Measurements from ENCODE around the gene ATAD3A.
"Not testable (repeated sequence)": the region's sequence is repeated elsewhere in the genome, so short reads cannot be mapped to it uniquely, and the experiment has no call there.

The ATAD3A gene

DNA sequence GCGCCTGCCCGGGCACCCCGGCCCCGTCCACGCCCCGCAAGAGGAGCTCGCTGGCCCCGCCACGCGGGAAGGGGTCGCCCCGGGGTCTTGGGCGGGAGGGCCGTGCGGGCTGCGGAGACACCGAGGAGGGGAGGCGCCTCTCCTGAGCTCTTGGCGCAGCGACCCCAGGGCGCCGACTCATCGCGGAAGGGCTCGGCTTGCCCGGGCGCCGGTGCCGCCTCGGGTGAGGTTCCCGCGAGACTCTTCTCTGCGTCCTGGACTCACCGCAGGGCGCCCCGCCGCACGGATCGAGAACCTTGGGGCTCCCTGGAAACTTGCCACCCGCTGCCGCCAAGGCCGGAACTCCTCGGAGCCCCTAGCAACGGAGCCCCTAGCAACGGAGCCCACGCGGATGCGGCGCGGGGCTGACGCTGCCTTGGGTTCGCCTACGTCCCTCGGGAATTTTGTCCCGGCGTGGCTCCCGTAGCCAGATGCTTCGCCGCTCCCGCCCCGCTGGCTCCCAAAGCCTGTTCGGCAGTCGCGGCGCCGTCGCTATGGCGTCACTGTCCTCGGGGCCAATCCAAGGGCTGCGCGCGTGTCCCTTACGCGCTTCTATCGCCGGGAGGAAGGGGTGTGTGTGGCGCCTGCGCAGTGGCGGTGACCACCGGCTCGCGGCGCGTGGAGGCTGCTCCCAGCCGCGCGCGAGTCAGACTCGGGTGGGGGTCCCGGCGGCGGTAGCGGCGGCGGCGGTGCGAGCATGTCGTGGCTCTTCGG lies at the start of gene ATAD3A:
Gene ATAD3A (plus strand): TSS at position 630 of the 753 bp plus-strand sequence. CDS start 107 bp downstream, at position 737.
- peak; percentile 91 to 93 for DNase-seq (ENCODE audit: low read depth in 1 of 2, low spot score in 1 of 2)

DNA sequence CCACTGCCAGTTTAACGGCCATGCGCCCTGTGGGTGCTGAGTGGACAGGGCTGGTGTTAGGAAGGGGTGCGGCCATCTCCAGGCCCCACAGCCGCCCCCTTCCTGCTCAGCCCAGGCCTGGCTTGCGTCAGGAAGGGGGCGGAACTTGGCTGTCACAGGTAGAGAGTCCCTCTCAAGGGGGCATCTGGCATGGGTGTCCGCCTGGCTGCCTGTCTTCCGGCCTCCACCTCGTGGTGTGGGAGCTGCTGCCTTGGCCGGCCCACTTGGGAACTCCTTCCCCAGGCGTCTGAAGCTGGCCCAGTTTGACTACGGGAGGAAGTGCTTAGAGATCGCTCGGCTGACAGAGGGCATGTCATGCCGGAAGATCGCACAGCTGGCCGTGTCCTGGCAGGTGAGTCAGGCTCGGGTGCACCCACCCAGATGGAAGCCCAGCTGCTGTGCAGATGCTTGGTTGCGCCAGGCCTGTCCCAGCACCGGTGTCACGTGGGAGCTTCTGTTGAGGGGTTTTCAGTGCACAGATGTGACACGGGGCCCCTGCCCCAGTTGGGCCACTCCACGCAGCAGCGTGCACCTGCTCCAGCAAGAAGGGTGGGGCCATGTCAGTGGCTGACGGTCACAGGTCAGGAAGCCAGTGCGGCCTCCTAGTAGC lies 49.5 kb upstream of the ATAD3A start:
- DNase-seq (ENCODE audit: low read depth in 1 of 2, low spot score in 1 of 2): no peak

DNA sequence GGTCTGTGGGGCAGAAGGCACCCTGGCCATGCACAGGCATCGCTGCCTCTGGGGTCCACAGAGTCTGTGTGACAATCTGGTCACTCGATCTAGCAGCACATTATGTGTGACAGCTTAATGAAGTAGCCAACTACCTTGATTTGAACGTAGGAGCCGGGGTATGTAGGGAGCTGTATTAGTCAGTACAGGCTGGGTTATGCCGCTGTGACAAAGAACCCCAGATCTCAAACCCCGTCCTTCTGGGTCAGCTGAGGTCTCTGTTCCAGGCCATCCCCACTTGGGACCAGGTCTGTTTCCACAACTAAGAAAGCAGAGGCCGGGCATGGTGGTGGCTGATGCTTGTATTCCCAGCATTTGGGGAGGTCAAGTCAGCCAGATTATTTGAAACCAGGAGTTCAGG lies 48.6 kb upstream of the ATAD3A start:
- DNase-seq (ENCODE audit: low read depth in 1 of 2, low spot score in 1 of 2): no peak

DNA sequence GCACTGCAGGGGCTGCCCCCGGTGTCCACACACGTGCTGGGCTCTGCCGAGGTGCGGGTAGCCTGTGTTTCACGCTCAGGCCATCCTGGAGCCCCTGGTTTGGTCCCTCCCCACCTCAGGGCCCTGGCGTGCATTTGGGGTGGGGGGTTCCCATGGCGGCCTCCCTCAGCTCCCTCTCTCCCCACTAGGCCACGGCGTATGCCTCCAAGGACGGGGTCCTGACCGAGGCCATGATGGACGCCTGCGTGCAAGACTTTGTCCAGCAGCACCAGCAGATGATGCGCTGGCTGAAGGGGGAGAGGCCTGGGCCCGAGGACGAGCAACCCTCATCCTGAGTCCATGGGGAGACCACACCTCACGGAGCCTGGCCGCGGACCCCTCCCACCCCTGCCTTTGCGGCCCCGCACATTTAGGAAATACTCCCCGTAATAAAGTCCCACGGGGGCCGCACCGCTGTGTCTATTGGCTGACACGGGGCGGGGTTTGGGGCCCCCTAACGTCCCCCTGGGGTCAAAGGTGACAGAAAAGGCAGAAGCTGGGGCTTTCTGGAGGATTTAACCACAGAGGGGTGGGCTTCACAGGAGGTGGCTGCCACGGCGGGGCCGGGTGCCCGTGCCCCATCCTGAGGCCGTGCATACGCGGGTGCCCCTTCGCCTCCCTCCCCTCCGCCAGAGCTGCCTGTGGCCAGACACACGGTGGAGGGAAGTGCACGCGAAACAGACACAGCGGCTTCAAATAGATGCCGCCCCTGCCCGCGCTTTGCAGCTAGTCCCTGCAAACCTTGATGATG lies 43.6 kb upstream of the ATAD3A start:
- not testable (repeated sequence) for DNase-seq (ENCODE audit: low read depth in 1 of 2, low spot score in 1 of 2)

DNA sequence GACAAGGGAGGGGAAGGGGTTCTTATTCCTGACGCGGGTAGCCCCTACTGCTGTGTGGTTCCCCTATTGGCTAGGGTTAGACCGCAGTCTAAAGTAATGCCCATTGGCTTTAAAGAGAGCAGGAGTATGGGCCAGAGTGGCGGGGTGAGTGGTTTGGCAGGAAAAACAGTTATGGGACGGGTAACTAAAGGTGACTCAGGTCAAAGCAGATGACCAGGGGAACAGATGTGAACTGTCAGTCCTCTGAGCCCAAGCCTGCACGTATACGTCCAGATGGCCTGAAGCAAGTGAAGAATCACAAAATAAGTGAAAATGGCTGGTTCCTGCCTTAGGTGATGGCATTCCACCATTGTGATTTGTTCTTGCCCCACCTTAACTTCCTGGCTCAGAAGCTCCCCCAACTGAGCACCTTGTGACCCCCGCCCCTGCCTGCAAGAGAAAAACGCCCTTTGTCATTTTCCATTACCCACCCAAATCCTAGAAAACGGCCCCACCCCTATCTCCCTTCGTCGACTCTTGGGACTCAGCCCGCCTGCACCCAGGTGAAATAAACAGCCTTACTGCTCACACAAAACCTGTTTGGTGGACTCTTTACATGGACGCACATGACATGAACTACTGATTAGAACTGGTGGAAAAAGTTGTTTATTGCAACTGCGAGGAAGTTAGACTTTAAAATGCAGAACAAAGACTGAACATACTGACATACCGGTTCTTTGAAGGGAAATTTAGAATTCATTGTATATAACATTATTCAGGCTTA lies 41.2 kb upstream of the ATAD3A start:
- DNase-seq (ENCODE audit: low read depth in 1 of 2, low spot score in 1 of 2): no peak

DNA sequence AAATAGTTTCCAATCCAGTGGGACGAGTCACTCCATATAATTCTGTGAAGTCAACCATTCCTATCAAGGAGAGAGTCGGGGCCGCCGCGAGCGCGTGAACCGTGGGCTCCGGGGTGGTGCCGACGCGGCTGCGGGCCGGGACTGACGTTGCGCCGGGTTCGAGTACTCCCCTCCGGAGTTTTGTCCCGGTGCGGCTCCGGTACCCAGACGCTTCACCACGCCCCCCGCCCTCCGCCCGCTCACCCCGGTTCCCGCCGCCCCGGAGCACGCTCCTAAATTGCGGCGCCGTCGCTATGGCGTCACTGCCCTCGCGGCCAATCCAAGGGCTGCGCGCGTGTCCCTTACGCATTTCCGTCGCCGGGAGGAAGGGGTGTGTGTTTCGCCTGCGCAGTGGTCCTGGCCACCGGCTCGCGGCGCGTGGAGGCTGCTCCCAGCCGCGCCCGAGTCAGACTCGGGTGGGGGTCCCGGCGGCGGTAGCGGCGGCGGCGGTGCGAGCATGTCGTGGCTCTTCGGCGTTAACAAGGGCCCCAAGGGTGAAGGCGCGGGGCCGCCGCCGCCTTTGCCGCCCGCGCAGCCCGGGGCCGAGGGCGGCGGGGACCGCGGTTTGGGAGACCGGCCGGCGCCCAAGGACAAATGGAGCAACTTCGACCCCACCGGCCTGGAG lies 40.4 kb upstream of the ATAD3A start, which contains the start of gene ATAD3B:
Gene ATAD3B (plus strand): TSS at position 377 of the 664 bp plus-strand sequence. CDS start 120 bp downstream, at position 497.
- DNase-seq (ENCODE audit: low read depth in 1 of 2, low spot score in 1 of 2): peak; percentile 76 to 86

DNA sequence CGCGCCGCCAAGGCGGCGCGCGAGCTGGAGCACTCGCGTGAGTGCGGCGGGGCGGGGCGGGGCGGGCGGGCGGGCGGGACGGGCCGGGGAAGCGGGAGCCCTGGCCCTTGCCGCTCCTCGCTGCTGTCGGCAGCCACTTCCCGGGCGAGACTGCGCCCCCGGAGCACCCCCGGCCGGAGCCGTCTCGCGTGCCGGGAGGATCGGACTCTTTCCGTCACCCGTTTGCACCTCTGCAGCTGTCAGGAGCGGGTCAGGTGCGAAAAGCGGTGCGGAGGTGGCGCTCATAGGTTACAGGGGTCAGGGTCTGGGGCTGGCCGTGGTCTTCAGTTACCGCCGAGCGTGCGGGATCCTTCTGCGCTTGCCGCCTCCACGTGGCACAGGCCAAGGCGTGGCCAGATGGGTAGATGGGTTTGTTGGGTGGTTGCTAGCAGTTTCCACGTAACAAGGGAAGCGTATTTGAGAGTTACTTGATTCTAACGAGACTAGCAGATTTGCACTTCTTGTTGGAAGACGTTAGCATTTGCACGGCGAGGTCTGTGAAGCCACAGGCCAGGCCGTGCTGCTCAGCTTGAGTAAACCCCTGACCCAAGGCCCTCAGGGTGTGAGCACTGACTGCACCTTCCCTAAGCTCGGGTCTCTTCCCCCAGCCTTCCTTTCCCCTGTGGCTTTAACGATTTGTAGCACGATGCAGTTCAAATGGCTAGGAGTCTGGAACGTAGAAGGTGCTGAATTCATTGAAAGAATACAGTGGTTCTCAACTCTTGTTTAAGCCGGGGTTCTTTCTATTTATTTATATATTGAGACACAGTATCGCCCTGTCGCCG lies 39.7 kb upstream of the ATAD3A start:
- DNase-seq (ENCODE audit: low read depth in 1 of 2, low spot score in 1 of 2): not testable (repeated sequence)

DNA sequence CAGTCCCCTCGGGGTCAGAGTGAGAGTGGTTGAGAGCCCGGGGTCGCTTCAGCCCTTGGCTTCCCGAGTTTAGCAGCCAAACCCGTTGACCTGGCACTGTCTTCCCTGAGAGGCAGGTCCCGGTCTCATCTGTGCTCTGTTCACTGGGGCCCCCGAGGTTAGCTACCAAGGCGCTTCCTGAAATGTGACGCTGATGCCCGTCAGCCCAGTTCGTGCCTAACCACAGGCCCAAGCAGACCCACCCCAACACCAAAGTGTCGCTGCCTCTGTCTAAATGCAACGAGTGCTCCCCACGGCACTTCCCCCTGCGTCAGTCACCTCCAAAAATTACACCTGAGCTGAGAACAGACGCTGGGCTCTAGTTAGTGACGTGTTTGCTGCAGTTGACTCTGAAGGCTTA lies 36.0 kb upstream of the ATAD3A start:
- not testable (repeated sequence) for DNase-seq (ENCODE audit: low read depth in 1 of 2, low spot score in 1 of 2)

DNA sequence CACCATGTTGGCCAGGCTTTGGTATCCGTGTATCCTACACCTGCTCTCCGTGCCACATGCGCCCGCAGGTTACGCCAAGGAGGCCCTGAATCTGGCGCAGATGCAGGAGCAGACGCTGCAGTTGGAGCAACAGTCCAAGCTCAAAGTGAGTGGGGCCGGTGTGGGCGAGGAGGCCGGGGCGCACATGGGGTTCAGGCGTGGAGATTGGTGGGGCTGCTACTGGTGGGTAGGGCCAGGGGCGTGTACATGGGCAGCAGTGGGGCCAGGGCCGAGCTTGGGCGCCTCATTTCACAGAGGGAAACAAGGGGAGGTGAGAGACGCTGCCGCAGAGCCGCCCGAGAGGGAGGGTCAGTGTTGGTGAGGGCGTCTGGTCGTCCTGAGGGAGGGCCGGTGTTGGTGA lies 34.8 kb upstream of the ATAD3A start:
- no peak for DNase-seq (ENCODE audit: low read depth in 1 of 2, low spot score in 1 of 2)

DNA sequence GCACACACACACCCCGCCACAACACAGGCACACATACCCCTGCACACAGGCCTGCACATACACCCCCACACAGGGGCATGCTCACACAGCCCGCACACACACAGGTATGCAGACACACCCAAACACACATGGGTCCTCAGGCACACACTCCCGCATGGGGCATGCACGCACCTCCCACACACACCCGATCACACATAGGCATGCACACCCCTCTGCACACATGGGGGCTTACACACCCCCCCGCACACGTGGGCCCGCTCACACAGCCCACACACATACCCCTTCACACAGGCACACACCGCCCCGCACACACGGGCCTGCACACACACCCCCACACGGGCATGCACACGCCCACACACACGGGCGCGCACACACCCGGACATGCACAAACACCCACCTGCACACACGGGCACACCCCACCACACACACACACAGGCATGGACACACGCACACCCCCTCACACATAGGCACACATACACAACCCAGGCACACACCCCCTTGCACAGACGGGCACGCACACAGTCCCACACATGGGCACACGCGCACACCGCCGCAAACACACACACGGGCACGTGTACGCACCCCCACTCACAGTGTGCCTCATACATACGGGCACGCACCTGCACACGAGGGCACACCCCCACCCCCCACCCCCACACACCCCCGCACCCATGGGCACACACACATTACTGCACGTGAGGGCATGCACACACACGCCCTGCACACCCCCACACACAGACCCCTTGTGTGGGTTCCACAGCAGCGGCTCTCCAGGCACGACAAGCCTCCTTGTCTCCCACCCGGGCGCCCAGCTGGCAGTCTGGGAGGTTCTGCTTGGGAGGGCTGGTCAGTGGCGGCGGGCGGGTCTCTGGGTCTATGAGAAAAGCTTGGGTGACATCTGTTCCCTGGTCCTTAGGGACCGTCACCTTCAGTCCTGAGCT lies 32.1 kb upstream of the ATAD3A start:
- no peak for DNase-seq (ENCODE audit: low read depth in 1 of 2, low spot score in 1 of 2)

DNA sequence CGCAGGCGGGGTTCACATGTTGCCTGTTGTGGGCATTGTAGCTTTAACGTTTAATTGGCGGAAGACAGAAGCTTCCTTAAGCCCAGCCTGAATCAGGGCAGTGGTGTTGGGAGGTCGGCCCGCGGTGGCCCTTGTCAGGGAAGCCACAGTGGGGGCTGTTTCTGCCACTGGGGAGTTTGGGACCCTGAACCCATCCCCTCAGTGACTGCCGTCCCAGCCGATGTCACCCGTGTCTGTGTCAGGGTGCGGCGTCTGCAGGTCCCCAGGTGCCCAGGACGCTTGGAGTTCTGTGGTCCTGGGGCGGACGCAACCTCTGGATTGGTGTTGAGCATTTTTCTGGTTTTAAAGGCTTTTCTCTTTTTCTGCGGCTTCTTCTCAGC lies 31.5 kb upstream of the ATAD3A start:
- DNase-seq (ENCODE audit: low read depth in 1 of 2, low spot score in 1 of 2): not testable (repeated sequence)

DNA sequence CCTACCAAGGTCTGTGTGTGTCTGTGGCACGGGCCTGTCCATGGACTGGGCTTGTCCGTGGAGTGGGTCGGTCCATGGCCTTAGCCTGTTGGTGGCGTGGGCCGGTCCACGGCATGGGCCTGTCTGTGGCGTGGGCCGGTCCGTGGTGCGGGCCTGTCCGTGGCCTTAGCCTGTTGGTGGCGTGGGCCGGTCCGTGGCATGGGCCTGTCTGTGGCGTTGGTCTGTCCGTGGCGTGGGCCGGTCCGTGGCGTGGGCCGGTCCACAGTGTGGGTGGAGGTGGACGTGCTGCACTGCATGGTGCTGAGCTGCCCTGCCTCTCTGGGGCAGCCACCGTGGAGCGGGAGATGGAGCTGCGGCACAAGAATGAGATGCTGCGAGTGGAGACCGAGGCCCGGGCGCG lies 30.2 kb upstream of the ATAD3A start:
- DNase-seq (ENCODE audit: low read depth in 1 of 2, low spot score in 1 of 2): not testable (repeated sequence)

DNA sequence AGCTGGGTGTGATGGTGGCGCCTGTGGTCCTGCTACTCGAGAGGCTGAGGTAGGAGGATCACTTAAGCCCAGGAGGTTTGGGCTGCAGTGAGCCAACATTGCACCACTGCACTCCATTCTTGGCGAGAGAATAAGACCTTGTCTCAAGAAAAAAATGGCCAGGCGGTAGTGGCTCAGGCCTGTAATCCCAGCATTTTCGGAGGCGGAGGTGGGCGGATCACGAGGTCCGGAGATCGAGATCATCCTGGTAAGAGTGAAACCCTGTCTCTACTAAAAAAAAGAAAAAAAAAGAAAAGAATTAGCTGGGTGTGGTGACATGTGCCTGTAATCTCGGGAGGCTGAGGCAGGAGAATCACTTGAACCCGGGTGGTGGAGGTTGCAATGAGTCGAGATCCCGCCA lies 29.1 kb upstream of the ATAD3A start:
- no peak for DNase-seq (ENCODE audit: low read depth in 1 of 2, low spot score in 1 of 2)

DNA sequence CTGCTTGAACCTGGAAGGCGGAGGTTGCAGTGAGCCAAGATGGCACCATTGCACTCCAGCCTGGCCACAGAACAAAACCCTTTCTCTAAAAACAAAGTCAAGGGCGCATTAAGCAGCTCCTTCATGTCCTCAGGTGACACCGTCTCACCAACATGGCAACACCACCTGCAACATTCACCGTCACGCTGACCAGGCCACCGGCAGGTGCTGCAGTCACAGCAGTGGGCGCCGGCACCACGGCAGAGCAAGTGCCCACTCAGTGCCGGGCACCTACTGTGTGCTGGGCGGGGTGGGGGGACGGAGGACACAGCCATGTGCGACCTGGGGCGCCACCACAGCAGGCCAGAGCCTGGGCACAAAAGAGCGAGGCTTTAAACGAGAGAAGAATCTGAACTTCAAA lies 28.2 kb upstream of the ATAD3A start:
- no peak for DNase-seq (ENCODE audit: low read depth in 1 of 2, low spot score in 1 of 2)

DNA sequence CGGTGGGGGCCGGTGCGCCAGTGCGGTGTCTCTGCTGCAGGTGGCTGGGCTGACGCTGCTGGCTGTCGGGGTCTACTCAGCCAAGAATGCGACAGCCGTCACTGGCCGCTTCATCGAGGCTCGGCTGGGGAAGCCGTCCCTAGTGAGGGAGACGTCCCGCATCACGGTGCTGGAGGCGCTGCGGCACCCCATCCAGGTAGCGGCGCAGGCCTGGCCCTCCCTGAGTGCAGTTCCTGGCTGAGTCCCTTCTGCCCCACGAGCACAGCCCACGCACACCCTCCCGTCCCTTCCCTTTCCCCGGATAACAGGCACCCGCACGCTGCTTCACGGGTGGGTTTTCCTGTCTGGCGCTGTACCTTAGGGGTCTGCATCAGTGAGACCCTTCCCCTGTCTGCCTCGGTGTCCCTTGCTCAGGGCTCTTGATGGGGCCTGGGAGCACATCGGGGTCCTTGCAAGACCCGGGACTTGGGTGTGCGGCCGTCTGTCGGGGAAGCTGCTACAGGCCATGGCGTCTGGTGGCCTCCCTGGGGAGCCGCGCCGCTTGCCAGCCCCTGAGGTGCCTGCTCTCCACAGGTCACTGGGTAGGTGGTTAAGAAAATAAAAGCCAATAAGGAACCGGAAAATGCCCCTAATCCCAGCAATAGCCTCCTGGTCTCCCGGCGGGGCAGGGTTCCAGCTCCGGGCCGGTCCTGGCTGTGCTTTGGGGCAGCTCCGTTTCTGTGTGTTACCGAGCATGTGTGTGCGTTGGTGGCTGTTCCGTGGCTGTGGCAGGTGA lies 26.8 kb upstream of the ATAD3A start:
- not testable (repeated sequence) for DNase-seq (ENCODE audit: low read depth in 1 of 2, low spot score in 1 of 2)

DNA sequence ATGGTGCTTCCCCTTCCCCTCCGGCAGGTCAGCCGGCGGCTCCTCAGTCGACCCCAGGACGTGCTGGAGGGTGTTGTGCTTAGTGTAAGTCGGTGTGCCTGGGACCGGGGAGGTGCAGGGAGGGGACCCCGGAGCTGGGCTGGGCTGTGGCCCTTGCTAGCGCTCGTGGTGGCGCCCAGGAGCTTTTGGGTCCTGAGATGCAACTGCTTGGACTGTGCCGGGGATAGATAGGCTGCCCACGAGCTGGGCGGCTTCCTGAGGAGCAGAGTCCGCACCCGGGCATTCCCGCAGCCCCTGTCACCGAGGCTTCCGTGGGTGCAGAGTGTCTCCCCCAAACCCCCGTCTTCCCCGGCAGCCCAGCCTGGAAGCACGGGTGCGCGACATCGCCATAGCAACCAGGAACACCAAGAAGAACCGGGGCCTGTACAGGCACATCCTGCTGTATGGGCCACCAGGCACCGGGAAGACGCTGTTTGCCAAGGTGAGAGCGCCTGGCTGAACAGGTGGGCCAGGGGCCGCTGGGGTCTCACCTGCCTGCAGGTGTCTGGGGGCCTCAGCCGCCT lies 26.1 kb upstream of the ATAD3A start:
- not testable (repeated sequence) for DNase-seq (ENCODE audit: low read depth in 1 of 2, low spot score in 1 of 2)

DNA sequence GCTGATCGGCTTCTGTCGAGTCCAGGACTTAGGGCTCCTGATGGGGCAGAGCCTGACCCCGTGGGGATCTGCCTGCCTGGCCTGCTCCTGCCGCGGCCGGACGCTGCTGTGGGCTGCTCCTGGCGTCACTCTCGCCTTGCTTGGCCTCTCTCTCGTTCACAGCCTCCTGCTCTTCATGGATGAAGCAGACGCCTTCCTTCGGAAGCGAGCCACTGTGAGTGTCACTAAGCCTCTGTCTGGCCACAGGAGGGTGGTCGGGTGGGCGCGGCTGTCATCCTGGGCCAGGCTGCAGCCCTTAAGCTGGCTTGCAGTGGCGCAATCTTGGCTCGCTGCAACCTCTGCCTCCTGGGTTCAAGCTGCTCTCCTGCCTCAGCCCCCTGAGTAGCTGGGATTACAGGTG lies 24.3 kb upstream of the ATAD3A start:
- DNase-seq (ENCODE audit: low read depth in 1 of 2, low spot score in 1 of 2): no peak

Measured in activated T-helper 1 cell treated with anti-CD3 and anti-CD28 coated beads, Interleukin-2, amount 50 U/mL, for 16 hours (primary cell).